Measurements from ENCODE around the gene NDOR1. TPM values are rescaled to one million over a fixed set of nuclear protein-coding genes. Genes with fewer than 3 reads are reported as not detected.
"Not testable (repeated sequence)": the region's sequence is repeated elsewhere in the genome, so short reads cannot be mapped to it uniquely, and the experiment has no call there.

Gene NDOR1
- total RNA-seq, 2 donors from 2014 or later: 5.9 to 6.5 TPM

GRCh38 chr9:137247135-137247915 is 41.8 kb downstream of the NDOR1 start:
- ATAC-seq (no peak), DNase-seq (no peak)
- intact Hi-C loops (cut with DNase I): no loop called here

GRCh38 chr9:137247916-137248175 is 42.3 kb downstream of the NDOR1 start:
- DNase-seq: no peak
- ATAC-seq: no peak
- intact Hi-C loops (cut with DNase I): no loop called here

- DNase-seq (no peak), ATAC-seq (peak in 1 of 2 donors; percentile 5)
- intact Hi-C loops (cut with DNase I): no loop called here
Measured at GRCh38 chr9:137250329-137251193, 45.1 kb downstream of the NDOR1 start.

GRCh38 chr9:137251194-137251461 is 45.6 kb downstream of the NDOR1 start, which contains the start of gene STPG3:
Gene STPG3 (plus strand): TSS chr9:137251286. CDS start chr9:137251287, 1 bp downstream.
- ATAC-seq: no peak
- no peak for DNase-seq
- intact Hi-C loops (cut with DNase I): no loop called here

GRCh38 chr9:137251490-137252268 is 46.2 kb downstream of the NDOR1 start:
- no peak for DNase-seq
- ATAC-seq: no peak
- intact Hi-C loops (cut with DNase I): no loop called here

GRCh38 chr9:137252555-137253506 is 47.3 kb downstream of the NDOR1 start:
- no peak for DNase-seq
- ATAC-seq: no peak
- intact Hi-C loops (cut with DNase I): no loop called here

GRCh38 chr9:137253717-137254623 is 48.5 kb downstream of the NDOR1 start:
- no peak for DNase-seq
- intact Hi-C loops (cut with DNase I): no loop called here
- peak in 1 of 2 donors; percentile 0 for ATAC-seq

- DNase-seq (peak; percentile 94), ATAC-seq (peak; percentile 90 to 94)
- intact Hi-C loops (cut with DNase I): no loop called here
Measured at GRCh38 chr9:137254624-137255447, 49.3 kb downstream of the NDOR1 start, which contains the start of gene NELFB. Gene NELFB (plus strand): TSS chr9:137255327.

- DNase-seq (no peak), ATAC-seq (peak; percentile 6 to 33)
- intact Hi-C loops (cut with DNase I): no loop called here
Measured at GRCh38 chr9:137255448-137256114, 50.1 kb downstream of the NDOR1 start.

- no peak for ATAC-seq
Measured at GRCh38 chr9:137256362-137256761, 50.9 kb downstream of the NDOR1 start.

GRCh38 chr9:137256856-137257255 is 51.4 kb downstream of the NDOR1 start:
- intact Hi-C loops (cut with DNase I): no loop called here
- ATAC-seq (no peak), DNase-seq (no peak)

More at GRCh38 chr9:137256362-137256761, 50.9 kb downstream of the NDOR1 start:
- no peak for DNase-seq
- intact Hi-C loops (cut with DNase I): no loop called here

- DNase-seq: peak; percentile 58
- intact Hi-C loops (cut with DNase I); ATAC-seq: not testable (repeated sequence)
Measured at GRCh38 chr9:137262173-137262908, 56.8 kb downstream of the NDOR1 start.

GRCh38 chr9:137262909-137263285 is 57.4 kb downstream of the NDOR1 start:
- ATAC-seq (peak in 1 of 2 donors; percentile 20), DNase-seq (no peak)
- intact Hi-C loops (cut with DNase I): no loop called here

- no peak for ATAC-seq
- intact Hi-C loops (cut with DNase I): no loop called here
- no peak for DNase-seq
Measured at GRCh38 chr9:137263506-137263905, 58.0 kb downstream of the NDOR1 start.

GRCh38 chr9:137264067-137264466 is 58.6 kb downstream of the NDOR1 start:
- intact Hi-C loops (cut with DNase I): no loop called here
- DNase-seq: no peak
- no peak for ATAC-seq

Measured in left cardiac atrium (tissue), 4 donors.